Keratinocyte (primary cell): ENCODE measurements around the gene SLC1A1. TPM values are rescaled to one million over a fixed set of nuclear protein-coding genes. Genes with fewer than 3 reads are reported as not detected.

Experiments
- DNase-seq: peaks from one replicate; pipeline ENCODE4 v3.0.0-alpha.2; 2011; ENCODE audit warnings: low read depth, missing footprints, low spot score
- FAIRE-seq: peaks from 2 replicates; lab custom pipeline; 2011; peaks lifted over from hg19 to GRCh38; lab: Jason Lieb, UNC
- H2AFZ ChIP-seq: 2 replicates; pipeline ENCODE4 v1.6.0; 2012; ENCODE audit warnings: low read length, control low read depth, inconsistent platforms; ENCODE audit not compliant: control insufficient read depth
- H3K27ac ChIP-seq: 2 replicates; pipeline ENCODE4 v1.5.1; 2011; ENCODE audit warnings: low read length; ENCODE audit not compliant: control insufficient read depth, insufficient read depth
- H3K27me3 ChIP-seq: 3 replicates; pipeline ENCODE4 v1.6.0; 2011; ENCODE audit warnings: low read length; ENCODE audit not compliant: control insufficient read depth, insufficient read depth; ENCODE audit errors: extremely low read depth
- H3K36me3 ChIP-seq, 2 experiments: 2 replicates in 1 of 2; 3 replicates in 1 of 2; pipeline ENCODE4 v1.5.1; 2011; ENCODE audit warnings: low read length in 2 of 2, mild to moderate bottlenecking in 1 of 2; ENCODE audit not compliant: control insufficient read depth in 2 of 2, insufficient read depth in 2 of 2; ENCODE audit errors: extremely low read depth in 1 of 2
- H3K4me1 ChIP-seq: 3 replicates; pipeline ENCODE4 v1.5.1; 2011; ENCODE audit warnings: low read length; ENCODE audit not compliant: control insufficient read depth, insufficient read depth; ENCODE audit errors: extremely low read depth
- H3K4me2 ChIP-seq: 3 replicates; pipeline ENCODE4 v1.6.0; 2011; ENCODE audit warnings: low read depth, low read length; ENCODE audit not compliant: control insufficient read depth, insufficient read depth; ENCODE audit errors: extremely low read depth
- H3K4me3 ChIP-seq, 3 experiments: fragments of 200-600 bp in 1 of 3; sonication (generic) in 1 of 3; 2 replicates in 2 of 3; 3 replicates in 1 of 3; pipeline ENCODE4 v1.5.1; 2011 to 2016; ENCODE audit warnings: low read length in 3 of 3, mild to moderate bottlenecking in 3 of 3, control low read depth in 2 of 3, inconsistent platforms in 1 of 3, low read depth in 1 of 3, mixed read lengths in 1 of 3, mixed run types in 1 of 3, moderate library complexity in 1 of 3; ENCODE audit not compliant: control insufficient read depth in 2 of 3, insufficient read depth in 2 of 3; ENCODE audit errors: extremely low read depth in 1 of 3
- H3K79me2 ChIP-seq: 2 replicates; pipeline ENCODE4 v1.6.0; 2012; ENCODE audit warnings: low read length; ENCODE audit not compliant: control insufficient read depth, insufficient read depth
- H3K9ac ChIP-seq: 3 replicates; pipeline ENCODE4 v1.6.0; 2011; ENCODE audit warnings: low read length; ENCODE audit not compliant: control insufficient read depth, insufficient read depth; ENCODE audit errors: extremely low read depth
- H3K9me1 ChIP-seq: 3 replicates; pipeline ENCODE4 v1.6.0; 2011; ENCODE audit warnings: low read length; ENCODE audit not compliant: control insufficient read depth, insufficient read depth; ENCODE audit errors: extremely low read depth
- H3K9me3 ChIP-seq: 2 replicates; pipeline ENCODE4 v1.5.1; 2012; ENCODE audit warnings: low read depth, low read length; ENCODE audit not compliant: control insufficient read depth
- H4K20me1 ChIP-seq: 3 replicates; pipeline ENCODE4 v1.6.0; 2011; ENCODE audit warnings: low read length; ENCODE audit not compliant: control insufficient read depth, insufficient read depth; ENCODE audit errors: extremely low read depth
- CTCF ChIP-seq, 3 experiments: IDR thresholded peaks in 1 of 3; conservative IDR thresholded peaks in 1 of 3; optimal IDR thresholded peaks in 1 of 3; 2 replicates in 2 of 3; 3 replicates in 1 of 3; pipeline versions ENCODE3 to v1.5.1; 2011; ENCODE audit warnings: low read length in 3 of 3, mild to moderate bottlenecking in 3 of 3, moderate library complexity in 2 of 3, control low read depth in 1 of 3, inconsistent platforms in 1 of 3; ENCODE audit not compliant: insufficient read depth in 2 of 3; ENCODE audit errors: extremely low read depth in 1 of 3
- EZH2 ChIP-seq: IDR thresholded peaks from one replicate; pipeline ENCODE4 v1.6.1; 2012; ENCODE audit warnings: inconsistent platforms, mild to moderate bottlenecking, low read length, moderate library complexity
- dilution Hi-C: fragments of 300-500 bp; cut with MboI; formaldehyde crosslinking; loops from one replicate; pipeline ENCODE4 v1.7.0; 2020; ENCODE audit warnings: low sequenced_read_pairs; ENCODE audit not compliant: extremely low pct_ligation_motif_present
- polyA plus RNA-seq, 5 experiments: library from polyadenylated mRNA; depleted of rRNA in 3 of 5; stranded (reverse) in 3 of 5; stranded (forward) in 1 of 5; unstranded in 1 of 5; fragments of >200 nt; gene quantifications; 1 replicate in 1 of 5; 2 replicates in 3 of 5; 3 replicates in 1 of 5; pipeline versions ENCODE4 v1.2.1 to v1.2.3, GENCODE V29; 2011 to 2012; ENCODE audit warnings: missing spikeins in 2 of 5, low read depth in 1 of 5, low replicate concordance in 1 of 5

The SLC1A1 gene
- polyA plus RNA-seq, 1 donor (not counting 4 experiments of a cell fraction or from before 2014, with no cell fraction given): 0.20 TPM

GRCh38 chr9:4508246-4508906 lies 18.1 kb downstream of the SLC1A1 start:
- dilution Hi-C loops: no loop called here
- no peak overlapping the region for H3K27ac ChIP-seq
- H3K4me1 ChIP-seq: no peaks in the 10 kb centered on the region
- DNase-seq: no peak
- H3K9me3 ChIP-seq: no peaks in the 10 kb centered on the region
- no peaks in the 10 kb centered on the region for H3K36me3 ChIP-seq
- no peaks in the 10 kb centered on the region for H3K79me2 ChIP-seq
- H4K20me1 ChIP-seq: no peaks in the 10 kb centered on the region
- no peak overlapping the region for H3K4me3 ChIP-seq
- no peaks in the 10 kb centered on the region for H3K9me1 ChIP-seq
- H3K27me3 ChIP-seq: no peaks in the 10 kb centered on the region
- no peak overlapping the region for H2AFZ ChIP-seq
- TF ChIP-seq EZH2: no peak
- no peak for TF ChIP-seq CTCF (optimal IDR thresholded peaks at IDR 0.05 in 1 of 3, IDR thresholded peaks at IDR 0.05 in 1 of 3, conservative IDR thresholded peaks at IDR 0.05 in 1 of 3; ENCODE audit: extremely low read depth in 1 of 3, insufficient read depth in 2 of 3, low read length in 3 of 3)
- no peak for FAIRE-seq
- no peak overlapping the region for H3K4me2 ChIP-seq
- H3K9ac ChIP-seq: no peak overlapping the region

DNA sequence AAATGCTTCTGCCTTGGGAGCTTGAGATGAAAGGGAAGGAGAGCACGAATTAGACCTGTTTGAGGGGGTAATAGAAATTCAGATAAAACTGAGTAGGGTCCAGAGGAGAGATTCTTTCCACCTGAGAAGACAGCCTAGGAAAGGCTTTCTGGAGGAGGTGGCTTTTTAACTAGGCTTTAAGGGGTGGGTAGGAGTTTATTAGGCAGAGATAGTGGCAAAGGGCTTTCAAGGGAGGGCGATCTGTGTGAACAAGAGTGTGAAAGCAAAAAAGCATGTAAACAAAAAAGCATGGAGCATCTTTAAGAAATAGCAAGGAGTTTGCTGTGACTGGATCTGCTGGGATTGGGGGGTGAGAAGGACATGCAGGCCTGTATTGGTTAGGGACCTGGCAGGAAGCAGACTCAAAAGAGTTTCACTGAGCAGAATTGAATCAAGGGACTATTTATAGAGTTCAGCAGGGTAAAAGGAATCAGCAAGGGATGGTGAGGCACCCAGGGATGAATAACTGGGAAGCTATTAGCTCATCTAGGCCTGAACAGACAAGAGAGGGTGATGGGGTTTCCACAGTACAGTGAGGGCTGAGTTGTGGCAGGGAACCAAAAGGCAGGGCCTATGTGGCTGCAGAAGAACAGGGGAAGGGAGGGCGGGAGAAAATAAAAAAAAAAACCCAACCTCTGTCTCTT lies 18.8 kb downstream of the SLC1A1 start:
- Histone ChIP-seq H3K9ac (no peak overlapping the region), H3K27me3 (no peaks in the 10 kb centered on the region), H3K9me1 (no peaks in the 10 kb centered on the region), H3K9me3 (no peaks in the 10 kb centered on the region), H3K79me2 (no peaks in the 10 kb centered on the region), H3K4me3 (no peak overlapping the region), H2AFZ (no peak overlapping the region), H3K4me2 (no peak overlapping the region), H3K4me1 (no peaks in the 10 kb centered on the region), H3K36me3 (no peaks in the 10 kb centered on the region), H4K20me1 (no peaks in the 10 kb centered on the region), H3K27ac (no peak overlapping the region)
- no peak for FAIRE-seq
- dilution Hi-C loops: no loop called here
- TF ChIP-seq CTCF (optimal IDR thresholded peaks at IDR 0.05 in 1 of 3, IDR thresholded peaks at IDR 0.05 in 1 of 3, conservative IDR thresholded peaks at IDR 0.05 in 1 of 3; ENCODE audit: extremely low read depth in 1 of 3, insufficient read depth in 2 of 3, low read length in 3 of 3) (no peak), EZH2 (no peak)
- no peak for DNase-seq
